DMS 273 treated with DMSO at 0.1 percent for 48 hours (cell line): ENCODE data around the gene TBXA2R.
A peak's percentile ranks its signal among the peaks of the same experiment; 100 is the strongest.
"Not testable (repeated sequence)": the region's sequence is repeated elsewhere in the genome, so short reads cannot be mapped to it uniquely, and the experiment has no call there.

ENCODE experiments used
- DNase-seq: peaks from one replicate; lab custom pipeline; 2025; lab: John Stamatoyannopoulos, UW

TBXA2R gene

GRCh38 chr19:3606690-3607289 lies at the start of gene TBXA2R:
TBXA2R (minus strand) TSS chr19:3606875; CDS start chr19:3600634, 6,241 bp downstream.
- DNase-seq = no peak

GRCh38 chr19:3656073-3656746 lies 49.5 kb upstream of the TBXA2R start:
- peak; percentile 92 for DNase-seq

DNA sequence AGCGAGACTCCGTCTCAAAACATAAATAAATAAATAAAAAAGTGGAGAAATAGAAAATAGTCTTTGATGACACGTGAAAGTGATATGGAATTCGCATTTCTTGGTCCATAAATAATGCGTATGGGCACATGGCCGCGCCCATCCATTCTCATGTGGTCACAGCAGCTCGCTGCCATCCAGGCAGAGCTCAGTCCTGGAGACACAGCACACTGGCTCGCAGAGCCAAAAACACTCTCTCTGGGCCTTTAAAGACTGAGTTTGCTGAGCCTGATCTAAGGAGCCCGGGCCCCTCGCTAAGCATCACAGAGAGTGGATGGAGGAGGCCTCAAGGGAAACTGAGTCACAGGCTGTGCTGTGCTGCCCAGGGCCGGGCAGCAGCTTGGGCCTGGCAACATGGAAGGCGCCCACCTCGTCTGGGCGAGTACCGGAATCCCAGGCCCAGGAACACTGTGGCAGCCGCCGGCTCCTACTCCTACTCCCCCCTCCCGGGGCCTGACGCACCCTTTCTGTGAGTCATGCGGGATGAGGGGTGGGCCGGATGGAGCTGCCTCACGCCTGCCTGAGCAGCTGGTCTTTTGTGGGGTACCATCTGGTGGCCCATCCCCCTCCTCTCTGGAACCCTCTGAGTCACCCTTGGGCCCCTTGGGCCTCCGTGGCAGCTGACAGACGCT lies 48.9 kb upstream of the TBXA2R start:
- DNase-seq = peak; percentile 97

DNA sequence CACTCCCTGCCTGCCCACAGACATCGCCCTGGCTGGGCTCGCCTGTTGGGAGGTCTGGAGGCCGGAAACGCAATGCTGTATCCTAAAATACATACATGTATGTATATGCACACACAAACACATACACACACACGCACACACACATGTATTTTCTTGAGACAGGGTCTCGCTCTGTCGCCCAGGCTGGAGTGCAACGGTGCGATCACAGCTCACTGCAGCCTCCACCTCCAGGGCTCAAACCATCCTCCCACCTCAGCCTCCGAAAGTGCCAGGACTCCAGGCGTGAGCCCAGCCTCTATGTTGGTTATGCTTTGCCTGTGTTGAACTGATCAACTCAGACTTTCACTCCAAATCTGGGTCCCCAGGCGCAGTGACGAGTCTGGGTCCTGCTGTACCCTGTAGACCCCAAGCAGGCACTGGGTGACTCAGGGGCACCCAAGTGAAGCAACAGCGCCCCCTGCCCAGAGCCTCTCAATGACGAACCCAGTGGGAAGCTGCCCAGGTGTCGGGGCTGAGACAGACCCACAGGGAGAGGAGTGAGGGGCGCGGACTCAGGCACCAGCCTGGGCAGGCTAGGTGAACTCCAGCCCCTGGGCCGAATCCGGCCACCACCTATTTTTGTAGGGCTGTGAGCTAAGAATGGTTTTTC lies 47.3 kb upstream of the TBXA2R start:
- no peak for DNase-seq

DNA sequence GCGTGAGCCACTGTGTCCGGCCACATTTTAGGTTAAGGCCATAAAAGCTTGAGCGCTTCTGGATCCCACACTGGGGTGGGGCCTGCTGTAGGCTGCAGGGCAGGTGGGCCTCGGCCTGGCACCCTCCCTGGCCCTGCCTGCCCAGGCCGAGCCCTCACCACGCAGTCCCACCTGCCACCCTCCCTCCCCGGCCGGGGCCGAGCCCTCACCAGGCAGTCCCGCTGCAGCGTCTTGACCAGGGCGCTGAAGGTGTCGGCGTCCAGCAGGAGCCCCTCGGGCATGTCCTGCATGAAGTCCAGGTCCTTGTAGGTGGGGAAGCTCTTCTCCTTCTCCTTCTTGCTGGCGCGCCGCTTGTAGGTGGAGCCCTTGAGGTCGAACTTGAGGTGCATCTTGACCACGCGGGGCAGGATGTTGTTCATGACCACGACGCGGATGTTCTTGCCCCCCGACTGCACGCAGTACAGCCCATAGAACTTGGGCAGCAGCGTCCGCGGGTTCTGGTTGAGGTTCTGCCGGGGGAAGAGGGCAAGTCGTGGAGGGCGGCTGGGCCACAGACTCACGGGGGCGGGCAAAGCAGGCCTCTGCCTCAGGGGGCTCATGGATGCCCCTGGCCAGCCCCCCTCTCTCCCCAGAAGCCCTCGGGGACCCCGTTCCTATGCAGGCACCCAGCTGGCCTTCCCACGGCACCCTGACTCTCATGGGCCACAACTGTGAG lies 46.6 kb upstream of the TBXA2R start:
- no peak for DNase-seq

GRCh38 chr19:3652422-3652821 lies 45.7 kb upstream of the TBXA2R start:
- no peak for DNase-seq

DNA sequence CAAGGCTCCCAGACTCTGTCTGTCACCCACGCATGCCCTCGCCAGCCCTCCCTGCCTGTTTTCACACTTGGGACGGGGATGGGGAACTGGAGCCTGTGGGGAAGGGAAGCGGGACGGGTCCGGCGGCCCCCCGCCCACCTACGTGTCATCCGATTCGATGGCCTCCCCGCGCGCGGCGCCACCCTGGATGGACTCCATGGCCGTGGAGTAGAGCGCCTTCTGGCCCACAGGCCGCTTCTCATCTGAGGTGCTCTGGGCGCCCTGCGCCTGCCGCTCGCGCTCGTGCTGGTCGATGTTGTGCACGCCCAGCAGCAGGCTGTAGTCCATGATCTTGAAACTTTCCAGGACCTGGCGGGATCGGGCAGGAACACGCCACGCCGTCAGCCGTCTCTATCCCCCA lies 45.0 kb upstream of the TBXA2R start:
- DNase-seq = no peak

DNA sequence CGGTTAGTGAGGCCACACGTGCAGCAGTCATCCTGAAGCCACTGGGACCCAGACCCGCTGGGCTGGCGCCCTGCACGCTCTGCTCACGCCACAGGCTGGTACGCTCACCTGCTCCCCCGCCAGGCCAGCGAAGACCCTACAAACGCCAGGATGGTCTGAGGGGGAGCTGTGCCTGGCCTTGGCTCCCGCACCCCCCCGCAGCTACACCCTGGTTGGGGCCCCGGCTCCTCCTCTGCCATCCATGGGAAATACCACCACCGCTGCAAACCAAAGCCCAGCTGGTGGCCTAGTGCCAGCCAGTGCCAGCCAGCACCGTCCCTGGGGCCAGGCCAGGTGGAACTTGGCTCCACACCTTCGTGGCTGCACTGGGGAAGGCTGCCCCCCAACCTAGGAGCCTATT lies 43.2 kb upstream of the TBXA2R start:
- no peak for DNase-seq

DNA sequence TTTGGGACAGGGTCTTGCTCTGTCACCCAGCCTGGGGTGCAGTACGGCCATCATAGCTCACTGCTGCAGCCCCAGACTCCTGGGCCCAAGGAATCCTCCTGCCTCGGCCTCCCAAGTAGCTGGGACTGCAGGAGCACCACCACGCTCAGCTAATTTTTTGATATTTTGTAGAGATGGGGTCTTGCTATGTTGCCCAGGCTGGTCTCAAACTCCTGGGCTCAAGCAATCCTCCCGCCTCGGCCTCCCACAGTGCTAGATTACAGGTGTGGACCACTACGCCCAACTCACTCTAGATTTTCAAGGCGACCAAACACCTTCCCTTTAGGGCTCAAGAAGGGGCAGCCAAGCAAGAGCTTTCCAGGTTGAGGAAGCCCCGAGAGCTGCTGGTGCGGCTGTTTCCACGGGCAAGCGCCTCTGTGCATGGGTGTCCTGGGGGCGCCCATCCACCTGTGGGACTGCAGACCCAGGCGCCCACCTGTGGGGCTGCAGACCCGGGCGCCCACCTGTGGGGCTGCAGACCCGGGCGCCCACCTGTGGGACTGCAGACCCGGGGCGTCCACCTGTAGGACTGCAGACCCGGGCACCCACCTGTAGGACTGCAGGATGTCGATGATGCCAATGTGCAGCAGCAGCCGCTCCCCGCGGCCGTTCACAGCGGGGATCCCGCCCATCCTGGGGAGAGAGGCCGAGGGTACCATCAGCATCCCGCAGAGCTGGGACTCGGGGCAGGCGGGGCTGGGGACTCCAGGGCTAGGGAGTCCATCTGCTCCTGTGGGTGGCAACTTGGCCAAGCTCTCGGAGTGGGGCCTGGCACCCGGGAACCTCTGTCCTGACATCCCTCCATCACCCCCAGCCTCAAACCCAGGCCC lies 41.6 kb upstream of the TBXA2R start:
- no peak for DNase-seq

- not testable (repeated sequence) for DNase-seq
These were observed 40.4 kb upstream of the TBXA2R start for GRCh38 chr19:3647102-3647501.

DNA sequence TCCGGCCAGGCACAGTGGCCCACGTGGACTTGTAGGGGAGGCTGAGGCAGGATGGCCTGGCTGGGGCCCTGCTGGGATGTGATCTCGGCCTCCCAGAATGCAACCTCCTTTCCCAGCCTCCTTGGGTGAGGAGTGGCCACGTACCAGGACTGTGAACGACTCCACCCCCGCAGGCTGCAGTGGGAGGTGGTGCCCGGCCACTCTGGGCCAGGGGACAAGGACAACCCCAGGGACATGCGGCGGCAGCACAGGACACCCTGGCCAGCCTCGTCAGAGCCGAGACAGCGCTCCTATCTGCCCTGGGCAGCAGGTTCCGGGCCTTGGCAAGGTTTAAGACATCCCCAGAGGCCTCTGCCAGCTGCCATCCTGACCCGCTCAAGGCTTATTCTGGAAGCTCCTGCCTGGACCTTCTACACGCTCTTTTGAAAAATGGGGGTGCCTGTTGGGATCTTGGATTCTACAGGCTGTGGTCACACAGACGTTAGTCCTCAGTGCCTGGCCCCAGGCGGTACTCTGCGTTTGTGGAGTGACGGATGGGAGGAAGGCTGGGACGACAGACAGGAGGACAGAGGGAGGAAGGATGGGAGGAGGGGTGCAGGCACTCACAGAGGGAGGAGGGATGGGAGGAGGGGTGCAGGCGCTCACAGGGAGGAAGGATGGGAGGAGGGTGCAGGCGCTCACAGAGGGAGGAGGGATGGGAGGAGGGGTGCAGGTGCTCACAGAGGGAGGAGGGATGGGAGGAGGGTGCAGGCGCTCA lies 39.8 kb upstream of the TBXA2R start:
- DNase-seq = no peak

DNA sequence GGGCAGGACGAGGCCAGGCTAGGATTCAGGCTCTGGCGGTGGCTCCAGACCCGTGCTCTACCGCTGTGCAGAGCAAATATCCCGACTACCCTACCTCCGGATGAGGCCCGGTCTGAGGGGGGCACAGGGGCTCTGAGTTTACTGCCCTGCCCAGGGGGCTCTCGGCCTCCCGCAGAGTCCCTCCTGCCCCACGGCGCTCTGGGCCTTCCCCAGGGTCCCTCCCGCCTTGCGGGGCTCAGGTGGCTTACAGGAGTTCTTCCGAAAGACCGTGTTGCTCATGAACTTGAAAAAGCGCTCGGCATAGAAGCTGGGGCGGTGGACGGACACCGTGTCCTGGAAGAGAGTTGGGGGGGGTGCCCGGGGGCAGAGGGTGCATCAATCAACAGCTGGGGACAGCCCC lies 39.1 kb upstream of the TBXA2R start:
- DNase-seq = no peak

DNA sequence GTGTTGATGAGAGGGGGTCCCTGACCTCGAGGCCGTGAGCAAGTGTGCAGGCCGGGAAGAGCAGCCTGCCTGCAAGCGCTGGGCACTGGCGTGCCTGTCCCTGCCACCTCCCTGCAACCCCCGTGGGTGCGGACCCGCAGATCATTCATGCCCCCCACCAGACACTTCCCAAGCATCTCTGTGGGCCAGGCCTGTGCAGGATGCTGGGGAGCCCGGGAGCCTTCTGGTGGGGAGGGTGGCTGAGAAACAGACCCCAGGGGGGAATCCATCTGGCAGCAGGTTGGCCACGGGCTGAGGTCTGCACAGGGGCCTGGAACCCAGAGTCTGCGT lies 38.4 kb upstream of the TBXA2R start:
- DNase-seq = no peak

- DNase-seq = no peak
These were observed 37.8 kb upstream of the TBXA2R start for GRCh38 chr19:3644351-3645066.

- no peak for DNase-seq
These were observed 37.1 kb upstream of the TBXA2R start for GRCh38 chr19:3643674-3644313.

DNA sequence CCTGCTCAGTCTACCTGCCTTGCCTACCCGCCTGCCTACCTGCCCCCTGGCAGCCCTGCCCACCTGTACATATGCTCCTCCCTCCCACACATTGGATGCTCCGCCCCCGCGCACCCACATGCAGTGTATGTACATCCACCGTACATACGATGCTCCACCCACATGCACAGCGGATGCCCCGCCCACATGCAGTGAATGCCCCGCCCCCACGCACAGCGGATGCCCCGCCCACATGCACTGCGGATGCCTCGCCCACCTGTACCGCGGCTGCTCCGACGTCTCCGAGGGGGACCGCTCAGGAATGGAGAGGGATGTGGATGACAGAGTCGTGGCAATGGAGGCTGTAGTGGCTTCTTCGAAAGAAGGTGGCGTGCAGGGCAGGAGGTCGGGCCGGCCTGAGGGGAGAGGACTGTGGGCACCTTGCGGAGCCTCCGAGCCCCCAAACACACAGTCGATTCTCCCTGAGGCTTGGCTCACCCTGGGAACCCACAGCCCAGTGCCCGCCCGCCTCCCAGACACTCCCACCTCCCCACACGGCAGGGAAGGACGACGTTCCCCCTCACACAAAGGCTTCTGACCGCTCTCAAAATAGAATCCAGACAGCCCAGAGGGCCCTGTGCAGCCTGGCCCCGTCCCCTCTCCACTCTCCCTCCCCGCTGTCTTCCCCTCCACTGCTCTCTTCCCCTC lies 36.5 kb upstream of the TBXA2R start:
- DNase-seq = no peak

DNA sequence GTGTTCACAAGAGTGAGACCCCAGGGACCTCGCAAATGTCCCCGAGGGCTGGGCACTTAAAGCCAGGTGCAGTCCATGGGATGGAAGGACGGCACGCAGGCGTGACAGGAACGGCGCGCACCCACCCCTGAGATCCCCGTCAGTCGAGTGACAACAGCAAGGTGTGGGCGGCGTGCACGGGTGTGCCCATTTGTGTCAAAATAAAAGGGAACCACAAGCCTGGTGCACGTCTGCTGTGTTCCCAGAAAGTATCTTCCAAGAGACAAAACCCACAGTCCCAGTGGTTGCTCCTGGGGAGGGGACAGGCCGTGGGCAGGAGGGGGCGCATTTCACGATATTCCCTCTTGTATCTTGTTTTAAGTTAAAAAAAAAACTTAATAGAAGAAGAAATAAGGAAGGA lies 35.6 kb upstream of the TBXA2R start:
- no peak for DNase-seq

GRCh38 chr19:3641515-3642269 lies 35.0 kb upstream of the TBXA2R start:
- DNase-seq = no peak
